ENCODE results near the gene SLC44A3.

DNA sequence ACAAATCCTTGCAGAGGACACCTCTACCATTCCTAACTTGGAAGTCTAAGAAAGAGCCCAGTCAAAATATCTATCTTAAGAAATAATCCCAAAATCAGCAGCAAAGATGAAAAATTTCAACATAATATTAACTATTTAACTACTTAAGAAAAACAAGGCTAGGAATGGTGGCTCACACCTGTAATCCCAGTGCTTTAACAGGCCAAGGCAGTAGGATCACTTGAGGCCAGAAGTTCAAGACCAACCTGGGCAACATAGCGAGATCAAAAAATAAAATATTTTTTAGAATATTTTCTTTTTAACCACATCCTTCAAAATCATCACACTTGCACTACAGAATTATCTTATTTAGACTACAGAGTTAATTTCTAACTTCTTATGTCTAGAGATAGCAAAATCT lies 101.8 kb downstream of the SLC44A3 start:
- no peak for TF ChIP-seq CTCF (conservative IDR thresholded peaks at IDR 0.05)
- TF ChIP-seq ZFX (IDR thresholded peaks at IDR 0.05): no peak

All from C4-2B (cell line).